Keratinocyte (primary cell): ENCODE results near the gene MAGI1. TPM values are rescaled to one million over a fixed set of nuclear protein-coding genes. Genes with fewer than 3 reads are reported as not detected.

Experiments used
- DNase-seq: peaks from one replicate; pipeline ENCODE4 v3.0.0-alpha.2; 2011; ENCODE audit warnings: low read depth, missing footprints, low spot score
- FAIRE-seq: peaks from 2 replicates; lab custom pipeline; 2011; peaks lifted over from hg19 to GRCh38; lab: Jason Lieb, UNC
- H2AFZ ChIP-seq: 2 replicates; pipeline ENCODE4 v1.6.0; 2012; ENCODE audit warnings: low read length, control low read depth, inconsistent platforms; ENCODE audit not compliant: control insufficient read depth
- H3K27ac ChIP-seq: 2 replicates; pipeline ENCODE4 v1.5.1; 2011; ENCODE audit warnings: low read length; ENCODE audit not compliant: control insufficient read depth, insufficient read depth
- H3K27me3 ChIP-seq: 3 replicates; pipeline ENCODE4 v1.6.0; 2011; ENCODE audit warnings: low read length; ENCODE audit not compliant: control insufficient read depth, insufficient read depth; ENCODE audit errors: extremely low read depth
- H3K36me3 ChIP-seq, 2 experiments: 2 replicates in 1 of 2; 3 replicates in 1 of 2; pipeline ENCODE4 v1.5.1; 2011; ENCODE audit warnings: low read length in 2 of 2, mild to moderate bottlenecking in 1 of 2; ENCODE audit not compliant: control insufficient read depth in 2 of 2, insufficient read depth in 2 of 2; ENCODE audit errors: extremely low read depth in 1 of 2
- H3K4me1 ChIP-seq: 3 replicates; pipeline ENCODE4 v1.5.1; 2011; ENCODE audit warnings: low read length; ENCODE audit not compliant: control insufficient read depth, insufficient read depth; ENCODE audit errors: extremely low read depth
- H3K4me2 ChIP-seq: 3 replicates; pipeline ENCODE4 v1.6.0; 2011; ENCODE audit warnings: low read depth, low read length; ENCODE audit not compliant: control insufficient read depth, insufficient read depth; ENCODE audit errors: extremely low read depth
- H3K4me3 ChIP-seq, 3 experiments: fragments of 200-600 bp in 1 of 3; sonication (generic) in 1 of 3; 2 replicates in 2 of 3; 3 replicates in 1 of 3; pipeline ENCODE4 v1.5.1; 2011 to 2016; ENCODE audit warnings: low read length in 3 of 3, mild to moderate bottlenecking in 3 of 3, control low read depth in 2 of 3, inconsistent platforms in 1 of 3, low read depth in 1 of 3, mixed read lengths in 1 of 3, mixed run types in 1 of 3, moderate library complexity in 1 of 3; ENCODE audit not compliant: control insufficient read depth in 2 of 3, insufficient read depth in 2 of 3; ENCODE audit errors: extremely low read depth in 1 of 3
- H3K79me2 ChIP-seq: 2 replicates; pipeline ENCODE4 v1.6.0; 2012; ENCODE audit warnings: low read length; ENCODE audit not compliant: control insufficient read depth, insufficient read depth
- H3K9ac ChIP-seq: 3 replicates; pipeline ENCODE4 v1.6.0; 2011; ENCODE audit warnings: low read length; ENCODE audit not compliant: control insufficient read depth, insufficient read depth; ENCODE audit errors: extremely low read depth
- H3K9me1 ChIP-seq: 3 replicates; pipeline ENCODE4 v1.6.0; 2011; ENCODE audit warnings: low read length; ENCODE audit not compliant: control insufficient read depth, insufficient read depth; ENCODE audit errors: extremely low read depth
- H3K9me3 ChIP-seq: 2 replicates; pipeline ENCODE4 v1.5.1; 2012; ENCODE audit warnings: low read depth, low read length; ENCODE audit not compliant: control insufficient read depth
- H4K20me1 ChIP-seq: 3 replicates; pipeline ENCODE4 v1.6.0; 2011; ENCODE audit warnings: low read length; ENCODE audit not compliant: control insufficient read depth, insufficient read depth; ENCODE audit errors: extremely low read depth
- EZH2 ChIP-seq: IDR thresholded peaks from one replicate; pipeline ENCODE4 v1.6.1; 2012; ENCODE audit warnings: inconsistent platforms, mild to moderate bottlenecking, low read length, moderate library complexity
- dilution Hi-C: fragments of 300-500 bp; cut with MboI; formaldehyde crosslinking; loops from one replicate; pipeline ENCODE4 v1.7.0; 2020; ENCODE audit warnings: low sequenced_read_pairs; ENCODE audit not compliant: extremely low pct_ligation_motif_present
- polyA plus RNA-seq, 5 experiments: library from polyadenylated mRNA; depleted of rRNA in 3 of 5; stranded (reverse) in 3 of 5; stranded (forward) in 1 of 5; unstranded in 1 of 5; fragments of >200 nt; gene quantifications; 1 replicate in 1 of 5; 2 replicates in 3 of 5; 3 replicates in 1 of 5; pipeline versions ENCODE4 v1.2.1 to v1.2.3, GENCODE V29; 2011 to 2012; ENCODE audit warnings: missing spikeins in 2 of 5, low read depth in 1 of 5, low replicate concordance in 1 of 5
- TF ChIP-seq, protein P1 (sequence below), 3 experiments: IDR thresholded peaks in 1 of 3; conservative IDR thresholded peaks in 1 of 3; optimal IDR thresholded peaks in 1 of 3; 2 replicates in 2 of 3; 3 replicates in 1 of 3; pipeline versions ENCODE3 to v1.5.1; 2011; ENCODE audit warnings: low read length in 3 of 3, mild to moderate bottlenecking in 3 of 3, moderate library complexity in 2 of 3, control low read depth in 1 of 3, inconsistent platforms in 1 of 3; ENCODE audit not compliant: insufficient read depth in 2 of 3; ENCODE audit errors: extremely low read depth in 1 of 3

Gene MAGI1
- polyA plus RNA-seq, 1 donor (not counting 4 experiments of a cell fraction or from before 2014, with no cell fraction given) = 10.9 TPM

DNA sequence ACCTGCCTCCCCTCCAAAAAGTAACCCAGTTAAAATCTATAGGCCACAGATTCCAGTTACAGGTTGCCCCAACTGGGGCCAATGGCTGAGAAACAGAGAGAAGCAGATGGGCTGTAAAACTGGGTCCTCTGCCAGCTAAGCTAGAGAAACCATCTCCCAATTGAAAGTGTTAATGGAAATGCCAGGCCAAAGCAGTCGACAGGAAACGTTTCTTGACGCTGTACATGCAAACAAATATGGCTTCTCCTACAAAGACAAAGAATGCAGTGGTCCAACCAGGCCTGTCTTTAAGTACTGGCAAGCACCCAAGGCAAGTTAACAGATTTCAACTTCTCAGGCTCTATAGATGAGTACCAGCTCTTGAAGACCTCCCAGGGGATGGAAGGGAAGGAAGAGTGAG lies 71.3 kb downstream of the MAGI1 start:
- Histone ChIP-seq H3K27me3 (no peaks in the 10 kb centered on the region), H3K9me1 (peaks cover 3% of the 10 kb centered on the region), H3K27ac (no peak overlapping the region), H2AFZ (no peak overlapping the region), H3K9me3 (no peaks in the 10 kb centered on the region), H3K4me1 (peaks cover 15% of the 10 kb centered on the region), H3K4me2 (no peak overlapping the region), H3K79me2 (no peaks in the 10 kb centered on the region), H3K4me3 (no peak overlapping the region), H4K20me1 (no peaks in the 10 kb centered on the region), H3K9ac (no peak overlapping the region), H3K36me3 (no peaks in the 10 kb centered on the region)
- no peak for FAIRE-seq
- dilution Hi-C loops = no loop called here
- TF ChIP-seq EZH2 = no peak
- TF ChIP-seq, protein P1, sequence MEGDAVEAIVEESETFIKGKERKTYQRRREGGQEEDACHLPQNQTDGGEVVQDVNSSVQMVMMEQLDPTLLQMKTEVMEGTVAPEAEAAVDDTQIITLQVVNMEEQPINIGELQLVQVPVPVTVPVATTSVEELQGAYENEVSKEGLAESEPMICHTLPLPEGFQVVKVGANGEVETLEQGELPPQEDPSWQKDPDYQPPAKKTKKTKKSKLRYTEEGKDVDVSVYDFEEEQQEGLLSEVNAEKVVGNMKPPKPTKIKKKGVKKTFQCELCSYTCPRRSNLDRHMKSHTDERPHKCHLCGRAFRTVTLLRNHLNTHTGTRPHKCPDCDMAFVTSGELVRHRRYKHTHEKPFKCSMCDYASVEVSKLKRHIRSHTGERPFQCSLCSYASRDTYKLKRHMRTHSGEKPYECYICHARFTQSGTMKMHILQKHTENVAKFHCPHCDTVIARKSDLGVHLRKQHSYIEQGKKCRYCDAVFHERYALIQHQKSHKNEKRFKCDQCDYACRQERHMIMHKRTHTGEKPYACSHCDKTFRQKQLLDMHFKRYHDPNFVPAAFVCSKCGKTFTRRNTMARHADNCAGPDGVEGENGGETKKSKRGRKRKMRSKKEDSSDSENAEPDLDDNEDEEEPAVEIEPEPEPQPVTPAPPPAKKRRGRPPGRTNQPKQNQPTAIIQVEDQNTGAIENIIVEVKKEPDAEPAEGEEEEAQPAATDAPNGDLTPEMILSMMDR (optimal IDR thresholded peaks at IDR 0.05 in 1 of 3, IDR thresholded peaks at IDR 0.05 in 1 of 3, conservative IDR thresholded peaks at IDR 0.05 in 1 of 3; ENCODE audit: extremely low read depth in 1 of 3, insufficient read depth in 2 of 3, low read length in 3 of 3) = no peak
- no peak for DNase-seq

DNA sequence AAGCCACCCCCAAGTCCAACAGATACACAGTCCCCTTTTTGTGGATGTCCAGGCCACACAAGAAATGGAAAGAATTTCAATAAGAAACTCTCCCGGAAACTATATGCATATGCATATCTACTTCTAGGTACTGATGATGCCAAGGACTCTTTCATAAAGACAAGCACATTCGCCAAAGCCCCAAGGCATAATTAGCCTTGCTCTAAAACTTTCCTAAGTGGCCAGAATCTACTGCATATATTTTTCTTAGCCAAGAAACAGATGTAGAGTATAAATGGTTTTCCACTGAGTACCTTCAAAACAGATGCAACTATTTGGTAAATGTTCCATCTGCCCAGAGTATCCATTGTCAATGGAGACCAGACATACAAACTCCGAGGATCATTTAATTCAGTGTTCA lies 73.9 kb downstream of the MAGI1 start:
- H3K27me3 ChIP-seq = no peaks in the 10 kb centered on the region
- H4K20me1 ChIP-seq = no peaks in the 10 kb centered on the region
- dilution Hi-C loops = no loop called here
- FAIRE-seq (no peak), DNase-seq (no peak)
- no peak overlapping the region for H3K9ac ChIP-seq
- no peak overlapping the region for H2AFZ ChIP-seq
- H3K4me2 ChIP-seq = peak overlapping the region; percentile 82
- no peaks in the 10 kb centered on the region for H3K79me2 ChIP-seq
- peak overlapping the region in 1 of 3 experiments; percentile 39 for H3K4me3 ChIP-seq
- no peaks in the 10 kb centered on the region for H3K9me3 ChIP-seq
- H3K27ac ChIP-seq = peak overlapping the region; percentile 81
- peaks cover 15% of the 10 kb centered on the region for H3K4me1 ChIP-seq
- H3K9me1 ChIP-seq = peaks cover 3% of the 10 kb centered on the region
- TF ChIP-seq EZH2 = no peak
- TF ChIP-seq, protein P1 (optimal IDR thresholded peaks at IDR 0.05 in 1 of 3, IDR thresholded peaks at IDR 0.05 in 1 of 3, conservative IDR thresholded peaks at IDR 0.05 in 1 of 3; ENCODE audit: extremely low read depth in 1 of 3, insufficient read depth in 2 of 3, low read length in 3 of 3) = no peak
- H3K36me3 ChIP-seq = no peaks in the 10 kb centered on the region
